Pancreas (tissue), 10 donors: ENCODE data around the gene NKTR. TPM values are rescaled to one million over a fixed set of nuclear protein-coding genes. Genes with fewer than 3 reads are reported as not detected.

Experiments
- ATAC-seq, 4 donors: fragments of 200-7000 bp; cut with Tn5 transposase; one replicate each; pipeline versions ENCODE4 v1.8.0 to v1.9.1; 2020; ENCODE audit warnings: mild to moderate bottlenecking in 4 of 4, moderate library complexity in 4 of 4
- DNase-seq, 6 donors: peaks; one replicate each; pipeline ENCODE4 v3.0.0-alpha.2; 2020
- FAIRE-seq: peaks from 2 replicates; lab custom pipeline; 2012; peaks lifted over from hg19 to GRCh38; lab: Jason Lieb, UNC
- H3K27ac ChIP-seq, 4 donors: fragments of 200-600 bp; sonication (generic); 1 replicate in 3 of 4; 2 replicates in 1 of 4; pipeline versions ENCODE4 v1.5.0 to v1.8.0; 2020
- H3K27me3 ChIP-seq, 4 donors: fragments of 200-600 bp; one replicate each; pipeline ENCODE4 v1.8.0; 2021
- H3K36me3 ChIP-seq, 3 donors: fragments of 200-600 bp; sonication (generic) in 1 of 3; one replicate each; pipeline versions ENCODE4 v1.5.0 to v1.8.0; 2020 to 2021
- H3K4me1 ChIP-seq, 3 donors: fragments of 200-600 bp; one replicate each; pipeline ENCODE4 v1.8.0; 2021
- H3K4me3 ChIP-seq, 4 donors: fragments of 200-600 bp; sonication (generic) in 2 of 4; one replicate each; pipeline versions ENCODE4 v1.5.0 to v1.8.0; 2020 to 2021
- H3K9me3 ChIP-seq, 4 donors: fragments of 200-600 bp; one replicate each; pipeline ENCODE4 v1.8.0; 2021
- CTCF ChIP-seq, 4 donors: fragments of 200-600 bp; sonication (generic) in 3 of 4; IDR thresholded peaks; one replicate each; pipeline versions ENCODE4 v1.5.0 to v1.8.0; 2021; ENCODE audit warnings: antibody characterized with exemption in 4 of 4
- WGBS, 2 donors: extraction: QIAGEN DNeasy Blood & Tissue Kit; methylation state at CpG; one replicate each; pipeline ENCODE4 v1.1.7; 2013; 5-methylcytosine and 5-hydroxymethylcytosine counted together
- intact Hi-C, 3 donors: fragments of 100-400 bp; cut with DNase I; formaldehyde crosslinking; loops; one replicate each; pipeline versions ENCODE4 v1.11.1 to v1.14.2; 2022
- polyA plus RNA-seq, 2 donors: library from polyadenylated mRNA; stranded (reverse); fragments of 200-250 nt; gene quantifications; one replicate each; pipeline ENCODE4 v1.2.3, GENCODE V29; 2013
- total RNA-seq, 6 donors: library from RNA; stranded (reverse); fragmentation: NEBNext Ultra II Directional in 4 of 6; extraction: Animal tissue kit (Norgen Biotek cat#: 25700) in 4 of 6; gene quantifications; one replicate each; pipeline versions ENCODE4 v1.2.1 to v1.2.4, GENCODE V29; 2021 to 2023
- donor health status: healthy with polysubstance abuse.
- donor health status: DM: no; HTN: no; CAD: no; lungs with moderate emphysema.
- donor health status: DM: no; HTN: no; CAD: no.
- donor health status: control.
- donor health status: control.
- donor health status: Bipolar disorder and iron deficiency.
- donor health status: DM: yes; HTN: yes; CAD: no.
- donor health status: DM: no; HTN: no; CAD: no.
- donor health status: DM: no; HTN: no; CAD: no.
- donor health status: DM: yes; HTN: yes; CAD: no.

Gene NKTR
- total and polyA plus RNA-seq, 8 donors: 15.5 to 46.8 (median 33.0) TPM

GRCh38 chr3:42693530-42693930 lies 93.0 kb downstream of the NKTR start:
- 68 to 69% methylated on average over 3 to 4 of the region's 4 CpGs for WGBS, 2 donors
- no peaks in the 10 kb centered on the region for H3K36me3 ChIP-seq
- H3K27ac ChIP-seq: no peak overlapping the region
- no peak for DNase-seq
- H3K4me3 ChIP-seq: no peak overlapping the region
- no peaks in the 10 kb centered on the region for H3K4me1 ChIP-seq
- FAIRE-seq: no peak
- ATAC-seq: no peak
- H3K27me3 ChIP-seq: no peaks in the 10 kb centered on the region
- intact Hi-C loops: no loop called here
- TF ChIP-seq CTCF (IDR thresholded peaks at IDR 0.05): no peak
- no peaks in the 10 kb centered on the region for H3K9me3 ChIP-seq

- Histone ChIP-seq H3K9me3 (no peaks in the 10 kb centered on the region), H3K36me3 (no peaks in the 10 kb centered on the region), H3K4me3 (no peak overlapping the region), H3K27ac (no peak overlapping the region), H3K27me3 (no peaks in the 10 kb centered on the region), H3K4me1 (no peaks in the 10 kb centered on the region)
- DNase-seq (no peak), ATAC-seq (no peak), FAIRE-seq (no peak)
- no peak for TF ChIP-seq CTCF (IDR thresholded peaks at IDR 0.05)
- intact Hi-C loops: no loop called here
Measured at GRCh38 chr3:42694366-42694765, 93.9 kb downstream of the NKTR start.

GRCh38 chr3:42696356-42697288 lies 96.1 kb downstream of the NKTR start:
- TF ChIP-seq CTCF (IDR thresholded peaks at IDR 0.05): no peak
- ATAC-seq: no peak

GRCh38 chr3:42697289-42698051 lies 97.0 kb downstream of the NKTR start:
- H3K27me3 ChIP-seq: no peaks in the 10 kb centered on the region
- 77 to 84% methylated on average over 18 of the region's 18 CpGs for WGBS, 2 donors
- ATAC-seq (no peak), DNase-seq (peak in 2 of 6 donors; percentile 6 to 41), FAIRE-seq (no peak)
- H3K9me3 ChIP-seq: no peaks in the 10 kb centered on the region
- no peak overlapping the region for H3K4me3 ChIP-seq
- no peaks in the 10 kb centered on the region for H3K36me3 ChIP-seq
- intact Hi-C loops: no loop called here
- no peaks in the 10 kb centered on the region for H3K4me1 ChIP-seq
- TF ChIP-seq CTCF (IDR thresholded peaks at IDR 0.05): no peak
- no peak overlapping the region for H3K27ac ChIP-seq

More at GRCh38 chr3:42696356-42697288, 96.1 kb downstream of the NKTR start:
- Histone ChIP-seq H3K27ac (no peak overlapping the region), H3K36me3 (no peaks in the 10 kb centered on the region), H3K27me3 (no peaks in the 10 kb centered on the region), H3K4me1 (no peaks in the 10 kb centered on the region), H3K9me3 (no peaks in the 10 kb centered on the region), H3K4me3 (no peak overlapping the region)
- peak in 2 of 6 donors; percentile 5 to 42 for DNase-seq
- WGBS, 2 donors: 61 to 70% methylated on average over 19 of the region's 19 CpGs
- no peak for FAIRE-seq
- intact Hi-C loops: no loop called here

Other genes starting within 250 kb of the NKTR start
- not detected for gene LYZL4, start 190.1 kb upstream of the NKTR start, total RNA-seq
- gene LYZL4, start 190.1 kb upstream of the NKTR start, polyA plus RNA-seq: not detected
- 1 to 10 TPM in 5 of 6 donors, under 1 TPM in 1; 0.47 to 3.4 (median 1.9) TPM for gene VIPR1, start 98.0 kb upstream of the NKTR start, total RNA-seq
- gene VIPR1, start 98.0 kb upstream of the NKTR start, polyA plus RNA-seq: 10 to 100 TPM in 1 of 2 donors, 1 to 10 TPM in 1; 3.4 to 10.6 TPM
- 10 to 100 TPM; 19.5 to 26.1 (median 21.7) TPM for gene SEC22C, start 18.7 kb upstream of the NKTR start, total RNA-seq
- gene SEC22C, start 18.7 kb upstream of the NKTR start, polyA plus RNA-seq: 10 to 100 TPM; 12.0 to 23.7 TPM
- 10 to 100 TPM in 1 of 6 donors, 1 to 10 TPM in 5; 7.5 to 14.1 (median 8.4) TPM for gene SS18L2, start 9.8 kb upstream of the NKTR start, total RNA-seq
- 10 to 100 TPM; 21.7 to 24.2 TPM for gene SS18L2, start 9.8 kb upstream of the NKTR start, polyA plus RNA-seq
- gene ZBTB47, start 53.0 kb downstream of the NKTR start, total RNA-seq: 10 to 100 TPM in 3 of 6 donors, 1 to 10 TPM in 3; 7.9 to 13.6 (median 10.2) TPM
- 10 to 100 TPM in 1 of 2 donors, 1 to 10 TPM in 1; 9.0 to 12.5 TPM for gene ZBTB47, start 53.0 kb downstream of the NKTR start, polyA plus RNA-seq
- not detected for gene KLHL40, start 84.9 kb downstream of the NKTR start, total RNA-seq
- gene KLHL40, start 84.9 kb downstream of the NKTR start, polyA plus RNA-seq: under 1 TPM in 1 of 2 donors, not detected in 1; 0.12 TPM
- 1 to 10 TPM in 2 of 6 donors, under 1 TPM in 3, not detected in 1; 0.42 to 2.5 (median 1.00) TPM for gene HHATL, start 102.1 kb downstream of the NKTR start, total RNA-seq
- 10 to 100 TPM in 1 of 2 donors, 1 to 10 TPM in 1; 4.6 to 17.8 TPM for gene HHATL, start 102.1 kb downstream of the NKTR start, polyA plus RNA-seq
- 1 to 10 TPM in 1 of 6 donors, under 1 TPM in 5; 0.18 to 1.0 (median 0.69) TPM for gene CCDC13, start 172.6 kb downstream of the NKTR start, total RNA-seq
- 1 to 10 TPM in 1 of 2 donors, under 1 TPM in 1; 0.65 to 1.3 TPM for gene CCDC13, start 172.6 kb downstream of the NKTR start, polyA plus RNA-seq
- gene HIGD1A, start 203.8 kb downstream of the NKTR start, total RNA-seq: 10 to 100 TPM; 14.6 to 34.9 (median 27.3) TPM
- gene HIGD1A, start 203.8 kb downstream of the NKTR start, polyA plus RNA-seq: 10 to 100 TPM; 32.4 to 56.6 TPM
- 1 to 10 TPM in 2 of 6 donors, under 1 TPM in 4; 0.37 to 1.7 (median 0.86) TPM for gene ACKR2, start 208.8 kb downstream of the NKTR start, total RNA-seq
- under 1 TPM; 0.09 to 0.80 TPM for gene ACKR2, start 208.8 kb downstream of the NKTR start, polyA plus RNA-seq